Caco-2 (cell line): Measurements from ENCODE around the gene XG. TPM values are rescaled to one million over a fixed set of nuclear protein-coding genes. Genes with fewer than 3 reads are reported as not detected.

Source experiments
- BruUV-seq: library from RNA; stranded (reverse); fragments of 400-500 nt; replicated peaks from 2 replicates; lab custom pipeline; 2021; lab: Mats Ljungman, UMichigan
- CTCF ChIA-PET: fragments of 300-600 bp; sonication (Branson Sonifier 250); formaldehyde crosslinking; loops from one replicate; lab custom pipeline; 2022; ENCODE audit warnings: antibody characterized with exemption; lab: Charles Lee
- POLR2A ChIA-PET: fragments of 300-600 bp; sonication (Branson Sonifier 250); formaldehyde crosslinking; loops from one replicate; lab custom pipeline; 2022; ENCODE audit warnings: antibody characterized with exemption; lab: Charles Lee
- DNase-seq, 2 experiments: peaks; one replicate each; pipeline versions ENCODE4 v3.0.0 to v3.0.0-alpha.2; 2020 to 2022
- H3K27me3 ChIP-seq: replicated peaks from 2 replicates; pipeline ENCODE4 v1.6.0; 2011; ENCODE audit warnings: low read length; ENCODE audit not compliant: control insufficient read depth, insufficient read depth
- H3K36me3 ChIP-seq: 2 replicates; pipeline ENCODE4 v1.5.1; 2011; ENCODE audit warnings: low read length; ENCODE audit not compliant: control insufficient read depth, insufficient read depth
- H3K4me1 ChIP-seq: fragments of 250-450 bp; sonication (Bioruptor Pico); 2 replicates; pipeline ENCODE4 v1.5.1; 2020; ENCODE audit warnings: mild to moderate bottlenecking
- H3K4me3 ChIP-seq: 2 replicates; pipeline ENCODE4 v1.5.1; 2011; ENCODE audit warnings: low read depth, mild to moderate bottlenecking, control low read depth, low read length
- H3K9me3 ChIP-seq: fragments of 250-450 bp; sonication (Bioruptor Pico); 2 replicates; pipeline ENCODE4 v1.5.1; 2020; ENCODE audit warnings: mild to moderate bottlenecking, moderate library complexity
- H3K27ac Mint-ChIP-seq: one replicate; pipeline ENCODE4 v1.8.0; 2022; ENCODE audit warnings: mixed read lengths; ENCODE audit not compliant: unreplicated experiment
- H3K27me3 Mint-ChIP-seq: one replicate; pipeline ENCODE4 v1.8.0; 2022; ENCODE audit warnings: mixed read lengths; ENCODE audit not compliant: insufficient read depth, unreplicated experiment
- H3K36me3 Mint-ChIP-seq: one replicate; pipeline ENCODE4 v1.8.0; 2022; ENCODE audit warnings: mild to moderate bottlenecking, mixed read lengths; ENCODE audit not compliant: insufficient read depth, unreplicated experiment
- H3K4me1 Mint-ChIP-seq: one replicate; pipeline ENCODE4 v1.8.0; 2022; ENCODE audit warnings: low read depth, mixed read lengths; ENCODE audit not compliant: unreplicated experiment
- H3K4me3 Mint-ChIP-seq: one replicate; pipeline ENCODE4 v1.8.0; 2022; ENCODE audit warnings: mild to moderate bottlenecking, moderate library complexity, mixed read lengths; ENCODE audit not compliant: unreplicated experiment
- H3K9me3 Mint-ChIP-seq: one replicate; pipeline ENCODE4 v1.8.0; 2022; ENCODE audit warnings: mixed read lengths; ENCODE audit not compliant: unreplicated experiment
- CTCF ChIP-seq, 2 experiments: fragments of 200-600 bp in 1 of 2; IDR thresholded peaks; 1 replicate in 1 of 2; 2 replicates in 1 of 2; pipeline versions ENCODE4 v1.5.1 to v1.8.0; 2011 to 2022; ENCODE audit warnings: antibody characterized with exemption in 1 of 2, control low read depth in 1 of 2, inconsistent platforms in 1 of 2, low read depth in 1 of 2, low read length in 1 of 2, mild to moderate bottlenecking in 1 of 2, moderate library complexity in 1 of 2; ENCODE audit not compliant: insufficient read depth in 1 of 2, severe bottlenecking in 1 of 2, unreplicated experiment in 1 of 2
- intact Hi-C: fragments of 100-400 bp; cut with micrococcal nuclease; formaldehyde crosslinking; loops from one replicate; pipeline ENCODE4 v1.10.0; 2022; ENCODE audit not compliant: unreplicated experiment
- total RNA-seq: library from RNA; stranded (reverse); gene quantifications from 2 replicates; pipeline ENCODE4 v1.2.3, GENCODE V29; 2022

XG gene
- total RNA-seq, 1 experiment from 2014 or later: 1.2 TPM

DNA sequence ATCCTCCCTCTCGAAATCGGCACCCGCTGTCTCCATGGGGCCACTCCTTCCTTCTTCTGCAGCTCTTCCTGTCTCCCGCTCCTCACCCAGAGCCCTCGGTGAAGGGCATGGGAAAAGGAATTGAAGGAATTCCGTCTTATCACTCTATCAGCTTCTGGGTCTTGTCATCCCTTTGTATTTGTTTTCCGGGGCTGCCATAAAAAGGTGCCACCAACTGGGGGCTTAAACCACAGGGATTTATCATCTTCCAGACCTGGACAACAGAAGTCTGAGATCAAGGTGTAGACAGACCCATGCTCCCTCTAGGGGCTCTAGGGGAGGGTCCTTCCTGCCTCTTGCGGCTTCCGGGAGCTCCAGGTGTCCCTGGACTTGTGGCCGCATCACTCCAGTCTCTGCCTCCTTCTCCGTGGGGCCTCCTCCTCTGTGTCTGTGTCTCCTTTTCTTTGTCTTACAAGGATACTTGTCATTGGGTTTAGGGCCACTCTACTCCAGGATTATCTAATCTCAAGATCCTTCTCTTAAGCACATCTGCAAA lies 36.7 kb upstream of the XG start:
- Histone ChIP-seq H3K4me1 (peaks cover 28% of the 10 kb centered on the region), H3K27me3 (no peaks in the 10 kb centered on the region), H3K36me3 (peaks cover 9% of the 10 kb centered on the region), H3K9me3 (no peaks in the 10 kb centered on the region), H3K4me3 (no peak overlapping the region)
- Mint-ChIP-seq H3K27ac (peak overlapping the region; percentile 65), H3K9me3 (no peaks in the 10 kb centered on the region), H3K36me3 (peaks cover 58% of the 10 kb centered on the region), H3K27me3 (no peaks in the 10 kb centered on the region), H3K4me1 (peaks cover 26% of the 10 kb centered on the region), H3K4me3 (peak overlapping the region; percentile 50)
- intact Hi-C loops: loop anchor here (1.0 to 2.0 kb wide), 2 partner anchors 24 to 60 kb away; partner anchors contain the start of gene CD99
- no TSS peak for BruUV-seq
- CTCF ChIA-PET: no interaction called here
- DNase-seq: peak; percentile 75 to 88
- TF ChIP-seq CTCF (IDR thresholded peaks at IDR 0.05; ENCODE audit: insufficient read depth in 1 of 2, low read depth in 1 of 2, low read length in 1 of 2, severe bottlenecking in 1 of 2, unreplicated experiment in 1 of 2): peak; percentile 13 to 22
- POLR2A ChIA-PET: no interaction called here

- ChIA-PET POLR2A (no interaction called here), CTCF (no interaction called here)
- no peak for DNase-seq
- H3K27me3 ChIP-seq: no peaks in the 10 kb centered on the region
- H3K4me3 ChIP-seq: no peak overlapping the region
- Mint-ChIP-seq H3K9me3 (no peaks in the 10 kb centered on the region), H3K4me3 (no peak overlapping the region), H3K27ac (no peak overlapping the region), H3K36me3 (peaks cover 80% of the 10 kb centered on the region), H3K4me1 (peaks cover 19% of the 10 kb centered on the region), H3K27me3 (no peaks in the 10 kb centered on the region)
- no peak for TF ChIP-seq CTCF (IDR thresholded peaks at IDR 0.05; ENCODE audit: insufficient read depth in 1 of 2, low read depth in 1 of 2, low read length in 1 of 2, severe bottlenecking in 1 of 2, unreplicated experiment in 1 of 2)
- H3K9me3 ChIP-seq: no peaks in the 10 kb centered on the region
- H3K36me3 ChIP-seq: peaks cover 9% of the 10 kb centered on the region
- peaks cover 23% of the 10 kb centered on the region for H3K4me1 ChIP-seq
- BruUV-seq: no TSS peak
- intact Hi-C loops: no loop called here
Observed at GRCh38 chrX:2717312-2717711, 34.5 kb upstream of the XG start.

GRCh38 chrX:2718821-2719220 lies 33.0 kb upstream of the XG start:
- Histone ChIP-seq H3K4me3 (no peak overlapping the region), H3K4me1 (peaks cover 21% of the 10 kb centered on the region), H3K27me3 (no peaks in the 10 kb centered on the region), H3K9me3 (no peaks in the 10 kb centered on the region), H3K36me3 (peaks cover 11% of the 10 kb centered on the region)
- Mint-ChIP-seq H3K27ac (no peak overlapping the region), H3K4me3 (no peak overlapping the region), H3K27me3 (no peaks in the 10 kb centered on the region), H3K4me1 (peaks cover 19% of the 10 kb centered on the region), H3K9me3 (no peaks in the 10 kb centered on the region), H3K36me3 (peaks cover 95% of the 10 kb centered on the region)
- BruUV-seq: no TSS peak
- POLR2A ChIA-PET: no interaction called here
- CTCF ChIA-PET: no interaction called here
- TF ChIP-seq CTCF (IDR thresholded peaks at IDR 0.05; ENCODE audit: insufficient read depth in 1 of 2, low read depth in 1 of 2, low read length in 1 of 2, severe bottlenecking in 1 of 2, unreplicated experiment in 1 of 2): no peak
- no peak for DNase-seq
- intact Hi-C loops: no loop called here
